Transverse colon (tissue), 4 donors: ENCODE data around the gene CD22.

ENCODE experiments used
- POLR2A ChIP-seq: fragments of 450-650 bp; IDR thresholded peaks from one replicate; pipeline ENCODE4 v1.6.1; 2016; ENCODE audit warnings: antibody characterized with exemption, mild to moderate bottlenecking, moderate library complexity
- POLR2AphosphoS5 ChIP-seq, 3 donors: sonication (generic); formaldehyde crosslinking; IDR thresholded peaks; one replicate each; pipeline ENCODE4 v1.6.1; 2016; ENCODE audit warnings: antibody characterized with exemption in 3 of 3
- TF ChIP-seq, protein P1 (sequence below), 5 experiments: fragments of 200-600 bp in 3 of 5; fragments of 450-650 bp in 2 of 5; sonication (generic) in 3 of 5; IDR thresholded peaks; 1 replicate in 2 of 5; 2 replicates in 3 of 5; pipeline ENCODE4 v1.5.1; 2016 to 2017; ENCODE audit warnings: antibody characterized with exemption in 5 of 5, inconsistent platforms in 3 of 5, mild to moderate bottlenecking in 2 of 5, moderate library complexity in 1 of 5

- TF ChIP-seq, protein P1, sequence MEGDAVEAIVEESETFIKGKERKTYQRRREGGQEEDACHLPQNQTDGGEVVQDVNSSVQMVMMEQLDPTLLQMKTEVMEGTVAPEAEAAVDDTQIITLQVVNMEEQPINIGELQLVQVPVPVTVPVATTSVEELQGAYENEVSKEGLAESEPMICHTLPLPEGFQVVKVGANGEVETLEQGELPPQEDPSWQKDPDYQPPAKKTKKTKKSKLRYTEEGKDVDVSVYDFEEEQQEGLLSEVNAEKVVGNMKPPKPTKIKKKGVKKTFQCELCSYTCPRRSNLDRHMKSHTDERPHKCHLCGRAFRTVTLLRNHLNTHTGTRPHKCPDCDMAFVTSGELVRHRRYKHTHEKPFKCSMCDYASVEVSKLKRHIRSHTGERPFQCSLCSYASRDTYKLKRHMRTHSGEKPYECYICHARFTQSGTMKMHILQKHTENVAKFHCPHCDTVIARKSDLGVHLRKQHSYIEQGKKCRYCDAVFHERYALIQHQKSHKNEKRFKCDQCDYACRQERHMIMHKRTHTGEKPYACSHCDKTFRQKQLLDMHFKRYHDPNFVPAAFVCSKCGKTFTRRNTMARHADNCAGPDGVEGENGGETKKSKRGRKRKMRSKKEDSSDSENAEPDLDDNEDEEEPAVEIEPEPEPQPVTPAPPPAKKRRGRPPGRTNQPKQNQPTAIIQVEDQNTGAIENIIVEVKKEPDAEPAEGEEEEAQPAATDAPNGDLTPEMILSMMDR (IDR thresholded peaks at IDR 0.05), result no peak
- no peak for TF ChIP-seq POLR2A
- no peak for TF ChIP-seq POLR2AphosphoS5 (IDR thresholded peaks at IDR 0.05)
Measured at GRCh38 chr19:35337097-35337983, 8.4 kb downstream of the CD22 start.
